ENCODE data around the gene ATXN7L3. TPM values are rescaled to one million over a fixed set of nuclear protein-coding genes. Genes with fewer than 3 reads are reported as not detected.

Gene ATXN7L3
- total RNA-seq, 1 experiment from 2014 or later: 36.9 TPM

DNA sequence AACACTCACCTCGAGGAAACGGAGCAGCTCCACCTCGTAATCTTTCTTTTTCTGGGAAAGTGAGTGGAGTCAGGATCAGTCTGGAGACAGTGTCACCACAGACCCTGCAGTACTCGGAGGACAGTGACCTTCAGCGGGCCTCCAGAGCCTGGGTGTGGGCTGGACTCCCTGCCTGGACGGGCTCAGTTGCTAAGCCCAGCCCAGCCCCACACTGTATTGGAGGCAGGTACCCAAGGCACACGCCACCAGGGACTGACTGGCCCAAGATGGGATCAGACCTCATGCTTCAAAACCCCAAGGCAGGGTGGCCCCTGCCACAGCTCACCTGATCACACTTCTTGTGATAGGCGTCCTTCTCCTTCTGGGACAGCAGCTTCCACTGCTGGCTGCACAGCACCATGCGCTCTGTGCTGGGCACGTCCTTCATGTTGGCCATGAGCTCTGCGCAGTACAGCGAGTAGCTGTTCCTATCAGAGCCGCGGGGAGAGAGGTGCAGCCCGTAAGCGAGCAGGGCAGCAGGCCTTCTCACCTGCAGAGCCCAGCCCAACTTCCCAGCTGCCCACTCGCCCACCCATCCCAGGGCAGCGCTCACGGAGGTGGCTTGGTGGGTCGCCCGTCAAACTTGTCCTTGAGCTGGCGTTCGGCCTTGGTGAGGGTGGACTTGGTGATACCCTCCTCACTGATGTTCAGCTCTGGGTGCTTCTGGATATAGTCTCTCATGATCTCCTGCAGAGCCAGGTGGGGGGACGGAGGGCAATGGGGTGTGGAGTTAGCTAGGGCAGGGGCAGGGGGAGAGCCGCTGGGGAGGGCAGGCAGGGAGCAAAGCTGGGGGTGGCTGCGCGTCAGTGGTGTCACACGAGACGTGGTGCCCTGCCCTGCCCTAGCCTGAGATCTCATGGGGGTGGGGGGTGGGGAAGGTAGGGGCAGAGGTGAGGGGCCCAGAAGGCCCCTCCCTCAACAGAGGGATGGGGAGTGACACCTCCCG, 11.9 kb upstream of the ATXN7L3 start:
- BruUV-seq (replicated peaks): no TSS peak

DNA sequence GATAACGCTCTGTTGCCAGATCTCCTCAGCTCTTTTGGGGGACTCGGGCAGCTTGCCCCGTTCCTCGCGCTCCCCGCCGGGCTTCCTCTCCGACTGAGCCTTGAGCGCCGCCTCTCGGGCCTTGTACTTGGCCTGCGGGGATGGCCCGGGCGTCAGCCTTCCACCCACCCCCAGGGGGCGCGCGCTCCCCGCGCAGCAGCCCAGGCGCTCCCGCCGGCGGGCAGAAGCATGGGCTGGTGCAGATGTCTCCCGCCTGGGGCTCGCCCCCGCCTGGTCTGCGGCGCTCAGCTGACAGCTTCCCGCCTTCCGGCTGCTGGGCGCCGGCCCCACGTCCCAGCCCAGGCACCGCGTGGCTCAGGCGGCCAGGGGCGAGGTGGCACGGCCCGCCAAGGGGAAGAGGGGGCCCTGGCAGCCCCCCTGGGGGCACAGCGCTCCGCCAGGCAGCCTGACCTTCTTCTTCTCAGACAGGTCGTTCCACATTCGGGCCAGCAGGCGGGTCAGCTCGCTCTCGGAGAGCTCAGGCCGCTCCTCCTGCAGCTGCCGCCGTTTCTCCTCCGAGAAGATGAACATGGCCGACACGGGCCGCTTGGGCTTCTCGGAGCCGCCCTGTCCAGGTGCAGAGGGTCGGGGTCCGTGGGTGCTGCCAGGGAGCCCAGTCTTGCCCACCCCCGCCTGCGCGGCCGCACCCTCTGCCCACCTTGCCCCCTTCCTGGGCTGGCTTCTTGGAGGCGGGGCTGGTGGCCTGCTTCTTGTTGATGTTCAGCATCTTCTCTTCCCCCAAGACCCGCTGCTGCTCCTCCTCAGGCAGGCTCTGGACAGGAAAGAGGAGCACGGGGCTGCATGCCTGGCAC, 10.9 kb upstream of the ATXN7L3 start:
- Histone ChIP-seq H3K27me3 (replicated peaks; ENCODE audit: insufficient read depth, low read depth, low read length, poor library complexity) (no peaks in the 10 kb centered on the region), H3K4me3 (ENCODE audit: low read depth, low read length, poor library complexity, severe bottlenecking) (no peak overlapping the region), H3K9me3 (ENCODE audit: low read depth, low read length, poor library complexity, severe bottlenecking) (no peaks in the 10 kb centered on the region), H3K36me3 (ENCODE audit: insufficient read depth, low read length, poor library complexity, severe bottlenecking) (peaks cover 54% of the 10 kb centered on the region), H3K4me1 (ENCODE audit: insufficient read depth, low read length, poor library complexity, severe bottlenecking) (no peaks in the 10 kb centered on the region), H3K27ac (ENCODE audit: low read depth, low read length, poor library complexity, severe bottlenecking) (no peak overlapping the region)
- BruUV-seq (replicated peaks): no TSS peak
- DNase-seq (ENCODE audit: low spot score): peak; percentile 84
- TF ChIP-seq, protein P1, sequence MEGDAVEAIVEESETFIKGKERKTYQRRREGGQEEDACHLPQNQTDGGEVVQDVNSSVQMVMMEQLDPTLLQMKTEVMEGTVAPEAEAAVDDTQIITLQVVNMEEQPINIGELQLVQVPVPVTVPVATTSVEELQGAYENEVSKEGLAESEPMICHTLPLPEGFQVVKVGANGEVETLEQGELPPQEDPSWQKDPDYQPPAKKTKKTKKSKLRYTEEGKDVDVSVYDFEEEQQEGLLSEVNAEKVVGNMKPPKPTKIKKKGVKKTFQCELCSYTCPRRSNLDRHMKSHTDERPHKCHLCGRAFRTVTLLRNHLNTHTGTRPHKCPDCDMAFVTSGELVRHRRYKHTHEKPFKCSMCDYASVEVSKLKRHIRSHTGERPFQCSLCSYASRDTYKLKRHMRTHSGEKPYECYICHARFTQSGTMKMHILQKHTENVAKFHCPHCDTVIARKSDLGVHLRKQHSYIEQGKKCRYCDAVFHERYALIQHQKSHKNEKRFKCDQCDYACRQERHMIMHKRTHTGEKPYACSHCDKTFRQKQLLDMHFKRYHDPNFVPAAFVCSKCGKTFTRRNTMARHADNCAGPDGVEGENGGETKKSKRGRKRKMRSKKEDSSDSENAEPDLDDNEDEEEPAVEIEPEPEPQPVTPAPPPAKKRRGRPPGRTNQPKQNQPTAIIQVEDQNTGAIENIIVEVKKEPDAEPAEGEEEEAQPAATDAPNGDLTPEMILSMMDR (conservative IDR thresholded peaks at IDR 0.05; ENCODE audit: low read depth, low read length): peak; percentile 82
- no peak for TF ChIP-seq EZH2 (IDR thresholded peaks at IDR 0.05; ENCODE audit: borderline replicate concordance, low read depth, low read length, poor library complexity, severe bottlenecking)
- intact Hi-C loops (cut with micrococcal nuclease; ENCODE audit: unreplicated experiment): loop anchor here (5.0 kb wide), 1 partner anchor 137 kb away; the partner anchor contains the start of gene GRN
- POLR2A ChIA-PET (ENCODE audit: low non-redundant PET): no interaction called here
- CTCF ChIA-PET: interaction anchor here (0.6 to 1.5 kb wide), 4 partner anchors 8 to 135 kb away, joined by 3 to 6 read pairs (median 4); no protein-coding TSS in a partner anchor

More for the DNA sequence above, 11.9 kb upstream of the ATXN7L3 start:
- intact Hi-C loops (cut with micrococcal nuclease; ENCODE audit: unreplicated experiment): loop anchor here (5.0 kb wide), 1 partner anchor 136 kb away; the partner anchor contains the start of gene GRN
- Histone ChIP-seq H3K27ac (ENCODE audit: low read depth, low read length, poor library complexity, severe bottlenecking) (no peak overlapping the region), H3K27me3 (replicated peaks; ENCODE audit: insufficient read depth, low read depth, low read length, poor library complexity) (no peaks in the 10 kb centered on the region), H3K4me1 (ENCODE audit: insufficient read depth, low read length, poor library complexity, severe bottlenecking) (no peaks in the 10 kb centered on the region), H3K36me3 (ENCODE audit: insufficient read depth, low read length, poor library complexity, severe bottlenecking) (peaks cover 63% of the 10 kb centered on the region), H3K4me3 (ENCODE audit: low read depth, low read length, poor library complexity, severe bottlenecking) (no peak overlapping the region), H3K9me3 (ENCODE audit: low read depth, low read length, poor library complexity, severe bottlenecking) (no peaks in the 10 kb centered on the region)
- DNase-seq (ENCODE audit: low spot score): no peak
- ChIA-PET POLR2A (ENCODE audit: low non-redundant PET) (no interaction called here), CTCF (interaction anchor here (1.5 kb wide), 1 partner anchor 134 kb away, joined by 3 read pairs; no protein-coding TSS in a partner anchor)
- TF ChIP-seq EZH2 (IDR thresholded peaks at IDR 0.05; ENCODE audit: borderline replicate concordance, low read depth, low read length, poor library complexity, severe bottlenecking): no peak
- TF ChIP-seq, protein P1 (conservative IDR thresholded peaks at IDR 0.05; ENCODE audit: low read depth, low read length): no peak

DNA sequence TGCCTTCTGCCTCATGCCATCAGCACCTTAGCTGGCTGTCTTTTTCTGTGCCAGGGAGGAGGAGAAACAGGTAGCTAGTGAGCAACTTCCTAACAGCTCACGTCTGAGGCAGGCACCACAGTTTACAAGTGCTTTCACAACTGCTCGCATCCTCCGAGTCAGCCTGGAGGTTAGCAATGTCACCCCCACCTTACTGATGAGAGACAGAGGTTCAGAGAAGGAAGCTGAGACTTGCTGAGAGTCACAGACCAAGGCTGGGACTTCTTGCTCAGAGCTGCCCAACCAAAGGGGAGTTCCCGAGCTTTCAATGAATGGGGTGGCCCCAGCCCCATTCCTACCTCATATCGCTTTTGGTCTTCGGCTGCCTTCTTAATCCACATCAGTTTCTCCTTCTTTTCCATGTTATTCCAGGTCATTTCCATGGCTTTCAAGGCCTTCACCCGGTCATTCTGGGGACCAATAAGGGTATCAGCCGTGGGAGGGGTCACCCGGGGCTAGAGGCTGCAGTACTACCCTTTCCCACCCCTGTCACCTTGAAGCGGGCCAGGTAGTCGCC, 10.2 kb upstream of the ATXN7L3 start:
- Histone ChIP-seq H3K9me3 (ENCODE audit: low read depth, low read length, poor library complexity, severe bottlenecking) (no peaks in the 10 kb centered on the region), H3K27ac (ENCODE audit: low read depth, low read length, poor library complexity, severe bottlenecking) (no peak overlapping the region), H3K4me3 (ENCODE audit: low read depth, low read length, poor library complexity, severe bottlenecking) (no peak overlapping the region), H3K4me1 (ENCODE audit: insufficient read depth, low read length, poor library complexity, severe bottlenecking) (no peaks in the 10 kb centered on the region), H3K36me3 (ENCODE audit: insufficient read depth, low read length, poor library complexity, severe bottlenecking) (peaks cover 47% of the 10 kb centered on the region), H3K27me3 (replicated peaks; ENCODE audit: insufficient read depth, low read depth, low read length, poor library complexity) (no peaks in the 10 kb centered on the region)
- intact Hi-C loops (cut with micrococcal nuclease; ENCODE audit: unreplicated experiment): loop anchor here (5.0 kb wide), 1 partner anchor 137 kb away; the partner anchor contains the start of gene GRN
- ChIA-PET POLR2A (ENCODE audit: low non-redundant PET) (no interaction called here), CTCF (interaction anchor here (0.6 to 1.5 kb wide), 4 partner anchors 9 to 136 kb away, joined by 3 to 6 read pairs (median 4); no protein-coding TSS in a partner anchor)
- no peak for DNase-seq (ENCODE audit: low spot score)
- TSS peak; percentile 22 for BruUV-seq (replicated peaks)
- no peak for TF ChIP-seq EZH2 (IDR thresholded peaks at IDR 0.05; ENCODE audit: borderline replicate concordance, low read depth, low read length, poor library complexity, severe bottlenecking)
- TF ChIP-seq, protein P1 (conservative IDR thresholded peaks at IDR 0.05; ENCODE audit: low read depth, low read length): no peak
